Measurements from ENCODE around the gene NDUFAF3.

- TF ChIP-seq CTCF (IDR thresholded peaks at IDR 0.05; ENCODE audit: low read depth, low read length, missing input control) (no peak), TAF1 (conservative IDR thresholded peaks at IDR 0.05) (no peak), HNF4G (IDR thresholded peaks at IDR 0.05) (no peak), JUND (IDR thresholded peaks at IDR 0.05) (no peak), EGR1 (IDR thresholded peaks at IDR 0.05; ENCODE audit: low read depth in 2 of 2) (no peak), YY1 (IDR thresholded peaks at IDR 0.05) (no peak), RAD21 (IDR thresholded peaks at IDR 0.05) (no peak), GABPA (IDR thresholded peaks at IDR 0.05 in 1 of 2, conservative IDR thresholded peaks at IDR 0.05 in 1 of 2) (no peak), MAX (IDR thresholded peaks at IDR 0.05) (no peak)
- TF ChIP-seq, protein P1, sequence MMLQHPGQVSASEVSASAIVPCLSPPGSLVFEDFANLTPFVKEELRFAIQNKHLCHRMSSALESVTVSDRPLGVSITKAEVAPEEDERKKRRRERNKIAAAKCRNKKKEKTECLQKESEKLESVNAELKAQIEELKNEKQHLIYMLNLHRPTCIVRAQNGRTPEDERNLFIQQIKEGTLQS (IDR thresholded peaks at IDR 0.05) = no peak
- TF ChIP-seq, protein P2, sequence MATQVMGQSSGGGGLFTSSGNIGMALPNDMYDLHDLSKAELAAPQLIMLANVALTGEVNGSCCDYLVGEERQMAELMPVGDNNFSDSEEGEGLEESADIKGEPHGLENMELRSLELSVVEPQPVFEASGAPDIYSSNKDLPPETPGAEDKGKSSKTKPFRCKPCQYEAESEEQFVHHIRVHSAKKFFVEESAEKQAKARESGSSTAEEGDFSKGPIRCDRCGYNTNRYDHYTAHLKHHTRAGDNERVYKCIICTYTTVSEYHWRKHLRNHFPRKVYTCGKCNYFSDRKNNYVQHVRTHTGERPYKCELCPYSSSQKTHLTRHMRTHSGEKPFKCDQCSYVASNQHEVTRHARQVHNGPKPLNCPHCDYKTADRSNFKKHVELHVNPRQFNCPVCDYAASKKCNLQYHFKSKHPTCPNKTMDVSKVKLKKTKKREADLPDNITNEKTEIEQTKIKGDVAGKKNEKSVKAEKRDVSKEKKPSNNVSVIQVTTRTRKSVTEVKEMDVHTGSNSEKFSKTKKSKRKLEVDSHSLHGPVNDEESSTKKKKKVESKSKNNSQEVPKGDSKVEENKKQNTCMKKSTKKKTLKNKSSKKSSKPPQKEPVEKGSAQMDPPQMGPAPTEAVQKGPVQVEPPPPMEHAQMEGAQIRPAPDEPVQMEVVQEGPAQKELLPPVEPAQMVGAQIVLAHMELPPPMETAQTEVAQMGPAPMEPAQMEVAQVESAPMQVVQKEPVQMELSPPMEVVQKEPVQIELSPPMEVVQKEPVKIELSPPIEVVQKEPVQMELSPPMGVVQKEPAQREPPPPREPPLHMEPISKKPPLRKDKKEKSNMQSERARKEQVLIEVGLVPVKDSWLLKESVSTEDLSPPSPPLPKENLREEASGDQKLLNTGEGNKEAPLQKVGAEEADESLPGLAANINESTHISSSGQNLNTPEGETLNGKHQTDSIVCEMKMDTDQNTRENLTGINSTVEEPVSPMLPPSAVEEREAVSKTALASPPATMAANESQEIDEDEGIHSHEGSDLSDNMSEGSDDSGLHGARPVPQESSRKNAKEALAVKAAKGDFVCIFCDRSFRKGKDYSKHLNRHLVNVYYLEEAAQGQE (IDR thresholded peaks at IDR 0.05) = no peak
- TF ChIP-seq, protein P3, sequence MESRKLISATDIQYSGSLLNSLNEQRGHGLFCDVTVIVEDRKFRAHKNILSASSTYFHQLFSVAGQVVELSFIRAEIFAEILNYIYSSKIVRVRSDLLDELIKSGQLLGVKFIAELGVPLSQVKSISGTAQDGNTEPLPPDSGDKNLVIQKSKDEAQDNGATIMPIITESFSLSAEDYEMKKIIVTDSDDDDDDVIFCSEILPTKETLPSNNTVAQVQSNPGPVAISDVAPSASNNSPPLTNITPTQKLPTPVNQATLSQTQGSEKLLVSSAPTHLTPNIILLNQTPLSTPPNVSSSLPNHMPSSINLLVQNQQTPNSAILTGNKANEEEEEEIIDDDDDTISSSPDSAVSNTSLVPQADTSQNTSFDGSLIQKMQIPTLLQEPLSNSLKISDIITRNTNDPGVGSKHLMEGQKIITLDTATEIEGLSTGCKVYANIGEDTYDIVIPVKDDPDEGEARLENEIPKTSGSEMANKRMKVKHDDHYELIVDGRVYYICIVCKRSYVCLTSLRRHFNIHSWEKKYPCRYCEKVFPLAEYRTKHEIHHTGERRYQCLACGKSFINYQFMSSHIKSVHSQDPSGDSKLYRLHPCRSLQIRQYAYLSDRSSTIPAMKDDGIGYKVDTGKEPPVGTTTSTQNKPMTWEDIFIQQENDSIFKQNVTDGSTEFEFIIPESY (IDR thresholded peaks at IDR 0.05) = no peak
Observed at GRCh38 chr3:49005303-49005680, 16.6 kb upstream of the NDUFAF3 start.
